Ascending aorta (tissue), 2 donors: ENCODE data around the gene FHAD1. TPM values are rescaled to one million over a fixed set of nuclear protein-coding genes. Genes with fewer than 3 reads are reported as not detected.
"Not testable (repeated sequence)": the region's sequence is repeated elsewhere in the genome, so short reads cannot be mapped to it uniquely, and the experiment has no call there.

Experiments
- DNase-seq, 2 donors: peaks; one replicate each; pipeline ENCODE4 v3.0.0-alpha.2; 2019; ENCODE audit warnings: low spot score in 2 of 2
- H3K27ac ChIP-seq, 2 donors: fragments of 200-600 bp; sonication (generic); one replicate each; pipeline ENCODE4 v1.5.1; 2016 to 2017; ENCODE audit warnings: mild to moderate bottlenecking in 1 of 2
- H3K27me3 ChIP-seq: fragments of 200-600 bp; sonication (generic); one replicate; pipeline ENCODE4 v1.5.1; 2017
- H3K36me3 ChIP-seq, 2 donors: fragments of 200-600 bp; sonication (generic); one replicate each; pipeline ENCODE4 v1.5.1; 2016
- H3K4me1 ChIP-seq, 2 donors: fragments of 200-600 bp; sonication (generic); one replicate each; pipeline ENCODE4 v1.5.1; 2016 to 2017; ENCODE audit warnings: mild to moderate bottlenecking in 1 of 2
- H3K4me3 ChIP-seq, 2 donors: fragments of 200-600 bp; sonication (generic); one replicate each; pipeline ENCODE4 v1.5.1; 2016 to 2017; ENCODE audit warnings: mild to moderate bottlenecking in 1 of 2
- H3K9me3 ChIP-seq, 2 donors: fragments of 200-600 bp; sonication (generic); one replicate each; pipeline ENCODE4 v1.5.1; 2016
- CTCF ChIP-seq, 3 experiments: fragments of 200-600 bp in 2 of 3; fragments of 450-650 bp in 1 of 3; sonication (generic) in 2 of 3; IDR thresholded peaks; one replicate each; pipeline ENCODE4 v1.5.1; 2016 to 2019; ENCODE audit warnings: antibody characterized with exemption in 3 of 3, mild to moderate bottlenecking in 1 of 3, moderate library complexity in 1 of 3
- intact Hi-C: fragments of 100-400 bp; cut with DNase I; formaldehyde crosslinking; loops from one replicate; pipeline ENCODE4 v1.15.1; 2023
- total RNA-seq: library from RNA; depleted of rRNA; stranded (reverse); fragments of >200 nt; gene quantifications from one replicate; pipeline ENCODE4 v1.1.0, GENCODE V29; 2016

Gene FHAD1
- total RNA-seq, 1 donor from 2014 or later = not detected

- no peaks in the 10 kb centered on the region for H3K9me3 ChIP-seq
- TF ChIP-seq CTCF (IDR thresholded peaks at IDR 0.05) = no peak
- intact Hi-C loops = no loop called here
- H3K27ac ChIP-seq = no peak overlapping the region
- H3K4me3 ChIP-seq = no peak overlapping the region
- no peaks in the 10 kb centered on the region for H3K4me1 ChIP-seq
- H3K27me3 ChIP-seq = no peaks in the 10 kb centered on the region
- DNase-seq = no peak
- peaks cover 12 to 20% of the 10 kb centered on the region in 2 donors for H3K36me3 ChIP-seq
Observed at GRCh38 chr1:15425521-15425920, 178.5 kb downstream of the FHAD1 start.

- no peak for TF ChIP-seq CTCF (IDR thresholded peaks at IDR 0.05)
- no peaks in the 10 kb centered on the region for H3K4me1 ChIP-seq
- H3K27me3 ChIP-seq = no peaks in the 10 kb centered on the region
- H3K36me3 ChIP-seq = peaks cover 12 to 20% of the 10 kb centered on the region in 2 donors
- intact Hi-C loops = no loop called here
- H3K4me3 ChIP-seq = no peak overlapping the region
- no peak for DNase-seq
- no peaks in the 10 kb centered on the region for H3K9me3 ChIP-seq
- H3K27ac ChIP-seq = no peak overlapping the region
Observed at GRCh38 chr1:15425958-15426357, 178.9 kb downstream of the FHAD1 start.

GRCh38 chr1:15426492-15427279 is 179.7 kb downstream of the FHAD1 start:
- intact Hi-C loops = no loop called here
- no peak for DNase-seq
- H3K4me1 ChIP-seq = no peaks in the 10 kb centered on the region
- H3K4me3 ChIP-seq = no peak overlapping the region
- H3K36me3 ChIP-seq = peaks cover 12 to 20% of the 10 kb centered on the region in 2 donors
- H3K9me3 ChIP-seq = no peaks in the 10 kb centered on the region
- TF ChIP-seq CTCF (IDR thresholded peaks at IDR 0.05) = no peak
- no peaks in the 10 kb centered on the region for H3K27me3 ChIP-seq
- no peak overlapping the region for H3K27ac ChIP-seq

GRCh38 chr1:15427280-15427666 is 180.2 kb downstream of the FHAD1 start:
- Histone ChIP-seq H3K4me3 (no peak overlapping the region), H3K9me3 (no peaks in the 10 kb centered on the region), H3K4me1 (no peaks in the 10 kb centered on the region), H3K27ac (no peak overlapping the region), H3K36me3 (peaks cover 12 to 20% of the 10 kb centered on the region in 2 donors), H3K27me3 (no peaks in the 10 kb centered on the region)
- TF ChIP-seq CTCF (IDR thresholded peaks at IDR 0.05) = no peak
- intact Hi-C loops = no loop called here
- DNase-seq = no peak

- H3K9me3 ChIP-seq, DNase-seq, H3K4me1 ChIP-seq, H3K27ac ChIP-seq, H3K27me3 ChIP-seq, H3K4me3 ChIP-seq, intact Hi-C loops: not testable (repeated sequence)
- peaks cover 12 to 20% of the 10 kb centered on the region in 2 donors for H3K36me3 ChIP-seq
Observed at GRCh38 chr1:15428252-15428651, 181.2 kb downstream of the FHAD1 start.

- intact Hi-C loops = no loop called here
- peaks cover 12 to 20% of the 10 kb centered on the region in 2 donors for H3K36me3 ChIP-seq
- H3K27ac ChIP-seq = no peak overlapping the region
- DNase-seq = no peak
- no peaks in the 10 kb centered on the region for H3K4me1 ChIP-seq
- no peaks in the 10 kb centered on the region for H3K9me3 ChIP-seq
- no peak for TF ChIP-seq CTCF (IDR thresholded peaks at IDR 0.05)
- H3K4me3 ChIP-seq = no peak overlapping the region
- no peaks in the 10 kb centered on the region for H3K27me3 ChIP-seq
Observed at GRCh38 chr1:15428815-15429435, 181.9 kb downstream of the FHAD1 start.
